K562 (cell line): ENCODE results near the gene SIRT7. TPM values are rescaled to one million over a fixed set of nuclear protein-coding genes. Genes with fewer than 3 reads are reported as not detected.

Experiments used
- ATAC-seq: fragments of 200-7000 bp; cut with Tn5 transposase; 3 replicates; pipeline ENCODE4 v1.9.1; 2020; ENCODE audit warnings: moderate library complexity
- BruUV-seq: library from RNA; stranded (reverse); fragments of 400-500 nt; replicated peaks from 2 replicates; lab custom pipeline; 2021; lab: Mats Ljungman, UMichigan
- CTCF ChIA-PET: fragments of 300-600 bp; formaldehyde crosslinking; extraction: SDS; loops from one replicate; lab custom pipeline; 2021; ENCODE audit warnings: low intra/inter-chr PET ratio; lab: Yijun Ruan, JAX
- POLR2A ChIA-PET: fragments of 300-600, 350-650 bp; sonication (Branson Sonifier 250); formaldehyde crosslinking; extraction: SDS; loops from one replicate; lab custom pipeline; 2021; ENCODE audit warnings: antibody characterized with exemption, inconsistent platforms; lab: Yijun Ruan, JAX
- DNase-seq, 4 experiments: peaks; one replicate each; pipeline versions ENCODE4 v3.0.0 to v3.0.0-alpha.2; 2011 to 2018; ENCODE audit warnings: low spot score in 3 of 4, mixed read lengths in 3 of 4; ENCODE audit errors: extremely low read depth in 1 of 4
- FAIRE-seq: peaks from 2 replicates; lab custom pipeline; 2011; peaks lifted over from hg19 to GRCh38; lab: Jason Lieb, UNC
- H2AFZ ChIP-seq: 2 replicates; pipeline ENCODE4 v1.6.0; 2011; ENCODE audit warnings: low read depth, low read length, control low read depth, inconsistent platforms
- H3K27ac ChIP-seq: fragments of 200-600 bp; 3 replicates; pipeline ENCODE4 v1.8.0; 2011; ENCODE audit warnings: low read depth, mild to moderate bottlenecking, control low read depth, inconsistent platforms, low read length, moderate library complexity, mixed read lengths; ENCODE audit errors: extremely low read depth
- H3K27me3 ChIP-seq, 2 experiments: fragments of 300-600 bp in 1 of 2; 2 replicates in 1 of 2; 3 replicates in 1 of 2; pipeline versions ENCODE4 v1.6.0 to v1.8.0; 2011; ENCODE audit warnings: inconsistent platforms in 2 of 2, low read length in 2 of 2, mild to moderate bottlenecking in 1 of 2, mixed read lengths in 1 of 2, moderate library complexity in 1 of 2; ENCODE audit not compliant: control insufficient read depth in 2 of 2, insufficient read depth in 2 of 2
- H3K36me3 ChIP-seq: fragments of 300-600 bp; 3 replicates; pipeline ENCODE4 v1.8.0; 2011; ENCODE audit warnings: mild to moderate bottlenecking, low read length, inconsistent platforms; ENCODE audit not compliant: control insufficient read depth, insufficient read depth
- H3K4me1 ChIP-seq, 2 experiments: fragments of 200-600 bp in 1 of 2; replicated peaks in 1 of 2; 2 replicates in 1 of 2; 3 replicates in 1 of 2; pipeline versions ENCODE4 v1.5.1 to v1.8.0; 2011; ENCODE audit warnings: inconsistent platforms in 2 of 2, low read length in 2 of 2, mild to moderate bottlenecking in 1 of 2, mixed read lengths in 1 of 2, moderate library complexity in 1 of 2; ENCODE audit not compliant: control insufficient read depth in 2 of 2, insufficient read depth in 2 of 2
- H3K4me2 ChIP-seq: 2 replicates; pipeline ENCODE4 v1.6.1; 2011; ENCODE audit warnings: low read length, control low read depth, inconsistent platforms, mixed read lengths; ENCODE audit not compliant: insufficient read depth
- H3K4me3 ChIP-seq: fragments of 200-600 bp; sonication (generic), shearing (Covaris generic); 2 replicates; pipeline ENCODE4 v1.5.1; 2016; ENCODE audit warnings: control low read depth, inconsistent platforms
- H3K79me2 ChIP-seq: fragments of 200-600 bp; 3 replicates; pipeline ENCODE4 v1.8.0; 2011; ENCODE audit warnings: low read length, inconsistent platforms; ENCODE audit not compliant: control insufficient read depth, insufficient read depth
- H3K9ac ChIP-seq, 2 experiments: 2 replicates each; pipeline versions ENCODE4 v1.6.0 to v1.6.1; 2011; ENCODE audit warnings: low read depth in 2 of 2, low read length in 2 of 2, control low read depth in 1 of 2, inconsistent platforms in 1 of 2, mild to moderate bottlenecking in 1 of 2, mixed read lengths in 1 of 2; ENCODE audit not compliant: insufficient read depth in 1 of 2
- H3K9me1 ChIP-seq: one replicate; pipeline ENCODE4 v1.6.0; 2011; ENCODE audit warnings: inconsistent platforms, mild to moderate bottlenecking, low read length, moderate library complexity; ENCODE audit not compliant: control insufficient read depth, insufficient read depth
- H3K9me3 ChIP-seq: replicated peaks from 2 replicates; pipeline ENCODE4 v1.5.1; 2011; ENCODE audit warnings: low read depth, low read length, inconsistent platforms; ENCODE audit not compliant: control insufficient read depth, insufficient read depth
- H4K20me1 ChIP-seq: replicated peaks from 2 replicates; pipeline ENCODE4 v1.6.1; 2011; ENCODE audit warnings: low read length, inconsistent platforms, mixed read lengths; ENCODE audit not compliant: control insufficient read depth, insufficient read depth
- CREB5 ChIP-seq: fragments of 250-450 bp; sonication (Bioruptor Pico); IDR thresholded peaks from 2 replicates; pipeline ENCODE4 v1.5.0; 2020; ENCODE audit warnings: mild to moderate bottlenecking
- HDAC6 ChIP-seq: IDR thresholded peaks from 2 replicates; pipeline ENCODE4 v1.6.1; 2012; ENCODE audit warnings: low read depth, mild to moderate bottlenecking, control low read depth, inconsistent platforms, low read length, moderate library complexity
- LARP7 ChIP-seq: fragments of 450-650 bp; IDR thresholded peaks from 2 replicates; pipeline ENCODE4 v1.6.1; 2016
- LEF1 ChIP-seq: fragments of 450-650 bp; IDR thresholded peaks from 2 replicates; pipeline ENCODE4 v1.6.1; 2016; ENCODE audit warnings: mild to moderate bottlenecking
- MECOM ChIP-seq: fragments of 250-450 bp; sonication (Bioruptor Pico); IDR thresholded peaks from 2 replicates; pipeline ENCODE4 v1.8.0; 2022; ENCODE audit warnings: inconsistent platforms
- POLR2A ChIP-seq: fragments of 450-650 bp; conservative IDR thresholded peaks from 2 replicates; pipeline ENCODE4 v1.6.1; 2016
- POLR3A ChIP-seq: IDR thresholded peaks from 2 replicates; pipeline ENCODE4 v1.6.1; 2011; ENCODE audit warnings: borderline replicate concordance, mild to moderate bottlenecking, moderate library complexity; ENCODE audit not compliant: insufficient read length, insufficient read depth; ENCODE audit errors: extremely low read depth
- RBFOX2 ChIP-seq: fragments of 200-400 bp; formaldehyde crosslinking; IDR thresholded peaks from 2 replicates; pipeline ENCODE4 v1.6.1; 2017; ENCODE audit warnings: low read depth, mild to moderate bottlenecking, low read length, moderate library complexity
- RBM22 ChIP-seq: fragments of 200-400 bp; formaldehyde crosslinking; IDR thresholded peaks from 2 replicates; pipeline ENCODE4 v1.6.1; 2018; ENCODE audit warnings: low read length, low read depth; ENCODE audit not compliant: poor library complexity, severe bottlenecking
- SIRT6 ChIP-seq: IDR thresholded peaks from one replicate; pipeline ENCODE4 v1.6.1; 2012; ENCODE audit warnings: low read depth, mild to moderate bottlenecking, control low read depth, inconsistent platforms, low read length, moderate library complexity
- SMARCA5 ChIP-seq: fragments of 450-650 bp; IDR thresholded peaks from 2 replicates; pipeline ENCODE4 v1.6.1; 2016
- STAG1 ChIP-seq: sonication (generic); formaldehyde crosslinking; IDR thresholded peaks from 2 replicates; pipeline ENCODE4 v1.5.0; 2020; ENCODE audit warnings: missing genetic modification reagents, borderline replicate concordance
- SUPT5H ChIP-seq: fragments of 450-650 bp; IDR thresholded peaks from 2 replicates; pipeline ENCODE4 v1.6.1; 2016
- TAF15 ChIP-seq: fragments of 200-400 bp; formaldehyde crosslinking; IDR thresholded peaks from 2 replicates; pipeline ENCODE4 v1.6.1; 2017; ENCODE audit warnings: mild to moderate bottlenecking, low read depth, low read length, moderate library complexity
- TCF15 ChIP-seq: fragments of 250-450 bp; sonication (Bioruptor Pico); IDR thresholded peaks from 2 replicates; pipeline ENCODE4 v1.8.0; 2022; ENCODE audit warnings: moderate library complexity, mild to moderate bottlenecking, inconsistent platforms
- XRCC3 ChIP-seq: fragments of 450-650 bp; IDR thresholded peaks from 2 replicates; pipeline ENCODE4 v1.6.1; 2017; ENCODE audit warnings: mild to moderate bottlenecking, moderate library complexity
- ZC3H4 ChIP-seq: sonication (generic); formaldehyde crosslinking; IDR thresholded peaks from 2 replicates; pipeline ENCODE4 v1.9.0; 2021; ENCODE audit warnings: missing genetic modification reagents, borderline replicate concordance
- ZNF124 ChIP-seq: sonication (generic); formaldehyde crosslinking; IDR thresholded peaks from 2 replicates; pipeline ENCODE4 v1.8.1; 2022; ENCODE audit warnings: missing genetic modification reagents
- WGBS: fragments of 100-300 bp; shearing (Covaris generic); methylation state at CpG from one replicate; pipeline ENCODE4 v1.1.6; 2016; ENCODE audit warnings: low coverage, mixed read lengths; ENCODE audit not compliant: insufficient coverage; ENCODE audit errors: missing lambda C conversion rate; 5-methylcytosine and 5-hydroxymethylcytosine counted together
- in situ Hi-C: fragments of 300-500 bp; cut with MboI; formaldehyde crosslinking; loops from 4 replicates; pipeline ENCODE4 v1.15.0; 2018; ENCODE audit warnings: inconsistent platforms, mixed read lengths
- intact Hi-C: fragments of 100-400 bp; cut with micrococcal nuclease; formaldehyde crosslinking; loops from 2 replicates; pipeline ENCODE4 v1.14.2; 2022
- polyA plus RNA-seq, 8 experiments: library from polyadenylated mRNA; depleted of rRNA in 4 of 8; stranded (reverse) in 5 of 8; unstranded in 3 of 8; fragments of >200 nt; fragmentation: Nextera tagmentation in 2 of 8; fragmentation: Illumina TruSeq in 1 of 8; extraction: Ambion mirVana in 2 of 8; extraction: Trizol in 1 of 8; gene quantifications; 2 replicates each; pipeline versions ENCODE4 v1.2.1 to v1.2.3, GENCODE V29; 2011 to 2014; ENCODE audit warnings: inconsistent platforms in 1 of 8, missing spikeins in 1 of 8
- total RNA-seq, 7 experiments: library from RNA; depleted of rRNA in 6 of 7; stranded (reverse); fragments of >200 nt in 6 of 7; fragmentation: Illumina TruSeq in 2 of 7; extraction: Trizol in 2 of 7; gene quantifications; 2 replicates each; pipeline versions ENCODE4 v1.2.1 to v1.2.3, GENCODE V29; 2011 to 2021; ENCODE audit warnings: low replicate concordance in 1 of 7
- TF ChIP-seq, protein P1 (sequence below), 2 experiments: fragments of 450-650 bp; conservative IDR thresholded peaks; 2 replicates each; pipeline ENCODE4 v1.6.1; 2017; ENCODE audit warnings: mild to moderate bottlenecking in 2 of 2, moderate library complexity in 2 of 2
- TF ChIP-seq, protein P2 (sequence below): fragments of 450-650 bp; formaldehyde crosslinking; IDR thresholded peaks from 2 replicates; pipeline ENCODE4 v1.4.0; 2022; ENCODE audit warnings: missing genetic modification characterization

The SIRT7 gene
- total and polyA plus RNA-seq, 9 of the 15 experiments (the other 6 are each of a cell fraction or from before 2014, with no cell fraction given), result 1.6 to 54.8 (median 20.3) TPM

DNA sequence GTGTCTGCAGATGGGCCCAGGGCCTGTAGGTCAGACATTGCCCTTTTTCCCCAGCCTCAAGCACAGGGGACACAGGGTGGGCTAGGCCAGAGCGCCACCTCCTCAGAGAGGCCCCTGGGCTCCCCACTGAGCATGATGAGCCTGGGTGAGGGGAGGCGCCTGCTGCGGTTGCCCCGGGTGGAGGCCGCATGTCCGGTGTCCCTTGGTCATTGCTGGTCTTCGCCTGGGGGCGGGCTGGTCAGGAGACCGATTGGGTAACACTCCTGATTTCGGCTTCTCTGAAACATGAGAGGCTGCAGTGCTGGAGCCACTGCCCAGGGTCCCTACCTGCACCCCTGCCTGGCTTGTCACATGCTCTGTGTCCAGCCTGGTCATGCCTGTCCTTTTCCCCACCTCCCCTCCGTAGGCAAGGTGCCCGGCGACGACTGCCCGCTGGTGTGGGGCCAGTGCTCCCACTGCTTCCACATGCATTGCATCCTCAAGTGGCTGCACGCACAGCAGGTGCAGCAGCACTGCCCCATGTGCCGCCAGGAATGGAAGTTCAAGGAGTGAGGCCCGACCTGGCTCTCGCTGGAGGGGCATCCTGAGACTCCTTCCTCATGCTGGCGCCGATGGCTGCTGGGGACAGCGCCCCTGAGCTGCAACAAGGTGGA lies 18.3 kb downstream of the SIRT7 start:
- FAIRE-seq (no peak), ATAC-seq (no peak), DNase-seq (no peak)
- Histone ChIP-seq H3K27me3 (no peaks in the 10 kb centered on the region), H3K4me1 (peaks cover 10 to 62% of the 10 kb centered on the region in 2 experiments), H2AFZ (no peak overlapping the region), H3K4me3 (no peak overlapping the region), H3K9me1 (no peaks in the 10 kb centered on the region), H3K9me3 (no peaks in the 10 kb centered on the region), H3K4me2 (no peak overlapping the region), H3K36me3 (peaks cover 66% of the 10 kb centered on the region; the same call in 2 of the 3 replicates), H3K79me2 (no peaks in the 10 kb centered on the region; the same call in 2 of the 3 replicates), H4K20me1 (peaks cover 9% of the 10 kb centered on the region; the same call in 1 of the 2 replicates), H3K9ac (no peak overlapping the region), H3K27ac (no peak overlapping the region)
- BruUV-seq, result no TSS peak
- ChIA-PET POLR2A (interaction anchor here (0.7 to 1.0 kb wide), 4 partner anchors 8 to 25 kb away, joined by 3 to 5 read pairs (median 3); partner anchors contain the start of genes ALYREF and ANAPC11), CTCF (no interaction called here)
- intact Hi-C loops (no loop called here), in situ Hi-C loops (no loop called here)
- WGBS, result 89% methylated on average over 17 of the region's 22 CpGs
- no peak for TF ChIP-seq ZNF124 (CRISPR knock-in tag)
- TF ChIP-seq POLR3A, result no peak
- TF ChIP-seq, protein P1, sequence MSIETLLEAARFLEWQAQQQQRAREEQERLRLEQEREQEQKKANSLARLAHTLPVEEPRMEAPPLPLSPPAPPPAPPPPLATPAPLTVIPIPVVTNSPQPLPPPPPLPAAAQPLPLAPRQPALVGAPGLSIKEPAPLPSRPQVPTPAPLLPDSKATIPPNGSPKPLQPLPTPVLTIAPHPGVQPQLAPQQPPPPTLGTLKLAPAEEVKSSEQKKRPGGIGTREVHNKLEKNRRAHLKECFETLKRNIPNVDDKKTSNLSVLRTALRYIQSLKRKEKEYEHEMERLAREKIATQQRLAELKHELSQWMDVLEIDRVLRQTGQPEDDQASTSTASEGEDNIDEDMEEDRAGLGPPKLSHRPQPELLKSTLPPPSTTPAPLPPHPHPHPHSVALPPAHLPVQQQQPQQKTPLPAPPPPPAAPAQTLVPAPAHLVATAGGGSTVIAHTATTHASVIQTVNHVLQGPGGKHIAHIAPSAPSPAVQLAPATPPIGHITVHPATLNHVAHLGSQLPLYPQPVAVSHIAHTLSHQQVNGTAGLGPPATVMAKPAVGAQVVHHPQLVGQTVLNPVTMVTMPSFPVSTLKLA (conservative IDR thresholded peaks at IDR 0.05), result no peak
- peak; percentile 4 for TF ChIP-seq SIRT6
- TF ChIP-seq LEF1, result no peak
- TF ChIP-seq ZC3H4 (CRISPR knock-in tag), result peak; percentile 59; the same call in 1 of the 2 replicates
- no peak for TF ChIP-seq XRCC3
- TF ChIP-seq SUPT5H, result peak; percentile 11
- TF ChIP-seq, protein P2, sequence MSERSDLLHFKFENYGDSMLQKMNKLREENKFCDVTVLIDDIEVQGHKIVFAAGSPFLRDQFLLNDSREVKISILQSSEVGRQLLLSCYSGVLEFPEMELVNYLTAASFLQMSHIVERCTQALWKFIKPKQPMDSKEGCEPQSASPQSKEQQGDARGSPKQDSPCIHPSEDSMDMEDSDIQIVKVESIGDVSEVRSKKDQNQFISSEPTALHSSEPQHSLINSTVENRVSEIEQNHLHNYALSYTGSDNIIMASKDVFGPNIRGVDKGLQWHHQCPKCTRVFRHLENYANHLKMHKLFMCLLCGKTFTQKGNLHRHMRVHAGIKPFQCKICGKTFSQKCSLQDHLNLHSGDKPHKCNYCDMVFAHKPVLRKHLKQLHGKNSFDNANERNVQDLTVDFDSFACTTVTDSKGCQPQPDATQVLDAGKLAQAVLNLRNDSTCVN (CRISPR knock-in tag), result no peak
- TF ChIP-seq RBM22, result peak; percentile 91
- no peak for TF ChIP-seq HDAC6
- TF ChIP-seq CREB5 (CRISPR knock-in tag), result no peak
- peak; percentile 68 for TF ChIP-seq RBFOX2
- no peak for TF ChIP-seq LARP7
- TF ChIP-seq STAG1, result 0 out of 2 replicates have a peak, but pooled peaks have one; percentile 10
- 0 out of 2 replicates have a peak, but pooled peaks have one; percentile 80 for TF ChIP-seq TAF15
- TF ChIP-seq POLR2A, result peak; percentile 33; the same call in 1 of the 2 replicates
- TF ChIP-seq TCF15 (CRISPR knock-in tag), result no peak
- no peak for TF ChIP-seq MECOM (CRISPR knock-in tag)
- TF ChIP-seq SMARCA5, result no peak
